Psoas muscle (tissue), 8 donors: Measurements from ENCODE around the gene MRPS22. TPM values are rescaled to one million over a fixed set of nuclear protein-coding genes. Genes with fewer than 3 reads are reported as not detected.
A peak's percentile ranks its signal among the peaks of the same experiment; 100 is the strongest.
"Not testable (repeated sequence)": the region's sequence is repeated elsewhere in the genome, so short reads cannot be mapped to it uniquely, and the experiment has no call there.

Experiments used
- ATAC-seq, 4 donors: fragments of 200-7000 bp; cut with Tn5 transposase; one replicate each; pipeline ENCODE4 v1.9.1; 2020; ENCODE audit warnings: moderate library complexity in 3 of 4, mild to moderate bottlenecking in 2 of 4
- DNase-seq, 2 donors: peaks; one replicate each; pipeline ENCODE4 v3.0.0-alpha.2; 2020
- H3K27ac ChIP-seq: fragments of 200-600 bp; one replicate; pipeline ENCODE4 v1.8.0; 2022
- H3K27me3 ChIP-seq, 3 donors: fragments of 200-600 bp in 1 of 3; one replicate each; pipeline versions ENCODE4 v1.6.1 to v1.8.0; 2013 to 2022; ENCODE audit warnings: low read length in 2 of 3, mild to moderate bottlenecking in 2 of 3, moderate library complexity in 1 of 3; ENCODE audit not compliant: insufficient read depth in 3 of 3
- H3K36me3 ChIP-seq, 2 donors: fragments of 200-600 bp in 1 of 2; one replicate each; pipeline versions ENCODE4 v1.6.1 to v1.8.0; 2013 to 2022; ENCODE audit warnings: low read depth in 1 of 2, mild to moderate bottlenecking in 1 of 2, moderate library complexity in 1 of 2; ENCODE audit not compliant: insufficient read depth in 1 of 2
- H3K4me1 ChIP-seq: fragments of 200-600 bp; one replicate; pipeline ENCODE4 v1.8.0; 2022
- H3K4me3 ChIP-seq: fragments of 200-600 bp; one replicate; pipeline ENCODE4 v1.8.0; 2022; ENCODE audit warnings: mild to moderate bottlenecking
- H3K9me3 ChIP-seq: fragments of 200-600 bp; one replicate; pipeline ENCODE4 v1.8.0; 2022
- CTCF ChIP-seq: fragments of 200-600 bp; IDR thresholded peaks from one replicate; pipeline ENCODE4 v1.8.0; 2022; ENCODE audit warnings: antibody characterized with exemption
- WGBS, 3 donors: extraction: QIAGEN DNeasy Blood & Tissue Kit; methylation state at CpG; one replicate each; pipeline versions ENCODE4 v1.1.6 to v1.1.7; 2013; 5-methylcytosine and 5-hydroxymethylcytosine counted together
- intact Hi-C, 2 donors: fragments of 100-400 bp; cut with DNase I; formaldehyde crosslinking; loops; one replicate each; pipeline versions ENCODE4 v1.11.0 to v1.14.2; 2022
- polyA plus RNA-seq, 3 donors: library from polyadenylated mRNA; stranded (reverse); fragments of 200-250 nt; gene quantifications; one replicate each; pipeline ENCODE4 v1.2.3, GENCODE V29; 2013
- total RNA-seq, 4 donors: library from RNA; stranded (reverse); fragmentation: NEBNext Ultra II Directional in 2 of 4; extraction: Animal tissue kit (Norgen Biotek cat#: 25700) in 2 of 4; gene quantifications; one replicate each; pipeline versions ENCODE4 v1.2.1 to v1.2.4, GENCODE V29; 2021 to 2023
- donor health status: healthy with polysubstance abuse.
- donor health status: DM: no; HTN: no; CAD: no; lungs with moderate emphysema.
- donor health status: Bipolar disorder and iron deficiency.
- donor health status: healthy.
- donor health status: DM: yes; HTN: yes; CAD: no.
- donor health status: DM: no; HTN: no; CAD: no.
- donor health status: DM: no; HTN: no; CAD: no.
- donor health status: DM: yes; HTN: yes; CAD: no.

The MRPS22 gene
- total and polyA plus RNA-seq, 7 donors: 67.4 to 143 (median 97.9) TPM

GRCh38 chr3:139377378-139377777 lies 33.6 kb downstream of the MRPS22 start:
- Histone ChIP-seq H3K4me1 (no peaks in the 10 kb centered on the region), H3K36me3 (peaks cover 18 to 100% of the 10 kb centered on the region in 2 donors), H3K4me3 (no peak overlapping the region), H3K27ac (no peak overlapping the region), H3K9me3 (no peaks in the 10 kb centered on the region), H3K27me3 (no peaks in the 10 kb centered on the region)
- DNase-seq: no peak
- intact Hi-C loops: loop anchor here in 1 of 2 donors (10.0 kb wide), 1 partner anchor 693 kb away; no protein-coding TSS in a partner anchor
- 94 to 98% (median 95%) methylated on average over 3 of the region's 3 CpGs for WGBS, 3 donors
- no peak for ATAC-seq
- no peak for TF ChIP-seq CTCF

- Histone ChIP-seq H3K27ac (no peak overlapping the region), H3K36me3 (peaks cover 10 to 98% of the 10 kb centered on the region in 2 donors), H3K4me3 (no peak overlapping the region), H3K9me3 (no peaks in the 10 kb centered on the region), H3K27me3 (no peaks in the 10 kb centered on the region), H3K4me1 (no peaks in the 10 kb centered on the region)
- intact Hi-C loops: loop anchor here in 1 of 2 donors (10.0 kb wide), 1 partner anchor 694 kb away; no protein-coding TSS in a partner anchor
- ATAC-seq (no peak), DNase-seq (no peak)
- WGBS, 3 donors: 91 to 97% (median 94%) methylated on average over 3 of the region's 3 CpGs
- TF ChIP-seq CTCF: no peak
Measured at GRCh38 chr3:139378587-139379241, 34.9 kb downstream of the MRPS22 start.

DNA sequence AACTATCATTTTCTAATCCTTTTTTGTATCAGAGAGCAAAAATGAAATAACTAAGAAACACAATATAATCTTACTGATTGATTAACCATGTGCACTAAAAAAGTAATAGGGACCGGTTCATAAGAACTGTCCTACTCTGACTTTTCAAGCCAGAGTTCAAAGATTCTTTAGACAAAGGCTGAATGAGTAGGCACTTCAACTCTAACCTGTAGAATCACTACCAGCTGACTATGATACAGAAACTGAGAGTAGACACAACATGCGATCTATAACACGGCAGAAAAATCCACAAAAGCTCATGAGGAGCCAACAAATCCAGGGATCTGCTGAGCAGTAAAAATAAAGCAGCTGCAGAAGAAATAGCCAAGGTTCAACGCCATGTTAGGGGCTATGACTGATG lies 36.8 kb downstream of the MRPS22 start:
- intact Hi-C loops: loop anchor here in 1 of 2 donors (5.0 kb wide), 1 partner anchor 33 kb away; no protein-coding TSS in a partner anchor

DNA sequence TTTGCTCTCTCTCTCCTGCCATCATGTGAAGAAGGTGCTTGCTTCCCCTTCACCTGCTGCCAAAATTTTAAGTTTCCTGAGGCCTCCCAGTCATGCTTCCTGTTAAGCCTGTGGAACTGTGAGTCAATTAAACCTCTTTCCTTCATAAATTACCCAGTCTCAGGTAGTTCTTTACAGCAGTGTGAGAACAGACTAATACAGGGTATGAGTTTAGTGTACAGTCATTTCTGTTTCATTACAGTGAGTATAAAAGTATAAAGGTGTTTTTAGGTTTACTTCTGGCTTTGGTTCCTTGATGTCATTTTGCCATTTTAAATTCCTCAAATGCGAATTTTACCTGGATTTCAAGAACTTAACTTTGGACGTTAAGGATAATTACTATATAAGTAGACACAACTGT lies 38.5 kb downstream of the MRPS22 start:
- 54 to 93% (median 87%) methylated on average over 2 of the region's 2 CpGs for WGBS, 3 donors
- peaks cover 15% of the 10 kb centered on the region for H3K4me1 ChIP-seq
- DNase-seq, ATAC-seq, H3K27me3 ChIP-seq, H3K27ac ChIP-seq, H3K4me3 ChIP-seq, H3K9me3 ChIP-seq: not testable (repeated sequence)
- intact Hi-C loops: loop anchor here in 1 of 2 donors (5.0 kb wide), 1 partner anchor 35 kb away; no protein-coding TSS in a partner anchor
- H3K36me3 ChIP-seq: peaks cover 5 to 67% of the 10 kb centered on the region in 2 donors

More for the DNA sequence above, 36.8 kb downstream of the MRPS22 start:
- 78 to 88% (median 81%) methylated on average over 4 of the region's 4 CpGs for WGBS, 3 donors
- no peaks in the 10 kb centered on the region for H3K27me3 ChIP-seq
- H3K27ac ChIP-seq: no peak overlapping the region
- no peaks in the 10 kb centered on the region for H3K9me3 ChIP-seq
- TF ChIP-seq CTCF: no peak
- no peaks in the 10 kb centered on the region for H3K4me1 ChIP-seq
- H3K4me3 ChIP-seq: no peak overlapping the region
- ATAC-seq (no peak), DNase-seq (no peak)
- H3K36me3 ChIP-seq: peaks cover 10 to 84% of the 10 kb centered on the region in 2 donors

DNA sequence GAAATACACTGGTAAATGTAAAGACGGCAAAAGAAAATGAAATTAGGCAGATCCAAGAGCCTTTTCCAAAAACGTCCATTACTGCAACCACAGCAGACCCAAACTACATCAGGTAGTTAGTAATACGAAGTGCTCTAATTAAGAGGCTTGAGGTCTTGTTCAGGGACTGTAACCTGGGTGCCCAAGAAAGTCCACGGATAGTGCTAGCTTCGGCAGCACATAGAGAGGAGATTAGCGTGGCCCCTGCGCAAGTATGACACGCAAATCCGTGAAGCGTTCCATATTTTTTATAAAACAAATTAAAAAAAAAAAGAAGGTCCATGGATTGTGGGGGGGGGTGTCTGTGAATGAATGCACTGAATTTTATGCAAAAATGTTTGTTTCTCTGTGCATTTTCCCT lies 44.3 kb downstream of the MRPS22 start:
- Histone ChIP-seq H3K36me3 (peaks cover 0 to 9% of the 10 kb centered on the region in 2 donors), H3K9me3 (no peaks in the 10 kb centered on the region), H3K27ac (no peak overlapping the region), H3K4me1 (peaks cover 41% of the 10 kb centered on the region), H3K4me3 (peak overlapping the region; percentile 87), H3K27me3 (no peaks in the 10 kb centered on the region)
- WGBS, 3 donors: 59 to 70% (median 65%) methylated on average over 10 of the region's 10 CpGs
- intact Hi-C loops: loop anchor here in 1 of 2 donors (2.0 kb wide), 1 partner anchor 43 kb away; the partner anchor contains the start of gene MRPS22
- DNase-seq: no peak
- no peak for TF ChIP-seq CTCF
- ATAC-seq: no peak
